Chondrocyte (in vitro differentiated cells): ENCODE data around the gene CYP3A5. TPM values are rescaled to one million over a fixed set of nuclear protein-coding genes. Genes with fewer than 3 reads are reported as not detected.
"Not testable (repeated sequence)": the region's sequence is repeated elsewhere in the genome, so short reads cannot be mapped to it uniquely, and the experiment has no call there.

Source experiments
- DNase-seq: peaks from one replicate; pipeline ENCODE4 v3.0.0; 2021; ENCODE audit warnings: mixed read lengths, low spot score
- H3K27ac Mint-ChIP-seq: one replicate; pipeline ENCODE4 v1.8.0; 2021; ENCODE audit warnings: mild to moderate bottlenecking, moderate library complexity, mixed read lengths; ENCODE audit not compliant: unreplicated experiment
- H3K27me3 Mint-ChIP-seq: 2 replicates; pipeline ENCODE4 v1.8.0; 2021; ENCODE audit warnings: low read depth, mixed read lengths
- H3K36me3 Mint-ChIP-seq: 2 replicates; pipeline ENCODE4 v1.8.0; 2021; ENCODE audit warnings: low read depth, mixed read lengths
- H3K4me1 Mint-ChIP-seq: 2 replicates; pipeline ENCODE4 v1.8.0; 2021; ENCODE audit warnings: low read depth, mild to moderate bottlenecking, mixed read lengths
- H3K4me3 Mint-ChIP-seq: one replicate; pipeline ENCODE4 v1.8.0; 2021; ENCODE audit warnings: mild to moderate bottlenecking, moderate library complexity, mixed read lengths; ENCODE audit not compliant: unreplicated experiment
- H3K9me3 Mint-ChIP-seq: 2 replicates; pipeline ENCODE4 v1.8.0; 2021; ENCODE audit warnings: low read depth, mixed read lengths
- CTCF ChIP-seq: fragments of 200-600 bp; sonication (generic); IDR thresholded peaks from 2 replicates; pipeline ENCODE4 v1.5.0; 2021; ENCODE audit warnings: antibody characterized with exemption, mild to moderate bottlenecking, moderate library complexity
- total RNA-seq: library from RNA; stranded (reverse); gene quantifications from 3 replicates; pipeline ENCODE4 v1.2.1, GENCODE V29; 2021

CYP3A5 gene
- total RNA-seq, 1 donor from 2014 or later = not detected

- no peak overlapping the region for H3K27ac Mint-ChIP-seq
Observed at GRCh38 chr7:99694912-99695304, 15.1 kb upstream of the CYP3A5 start.

GRCh38 chr7:99694201-99694911, 14.6 kb upstream of the CYP3A5 start:
- Mint-ChIP-seq H3K4me3 (no peak overlapping the region), H3K36me3 (peaks cover 4% of the 10 kb centered on the region), H3K4me1 (peaks cover 6% of the 10 kb centered on the region), H3K27me3 (peaks cover 4% of the 10 kb centered on the region), H3K9me3 (peaks cover 13% of the 10 kb centered on the region), H3K27ac (no peak overlapping the region)
- DNase-seq = no peak
- TF ChIP-seq CTCF = no peak

More at GRCh38 chr7:99694912-99695304, 15.1 kb upstream of the CYP3A5 start:
- Mint-ChIP-seq H3K36me3 (peaks cover 4% of the 10 kb centered on the region), H3K9me3 (peaks cover 13% of the 10 kb centered on the region), H3K4me1 (peaks cover 6% of the 10 kb centered on the region), H3K27me3 (peaks cover 4% of the 10 kb centered on the region), H3K4me3 (no peak overlapping the region)
- no peak for TF ChIP-seq CTCF
- no peak for DNase-seq

- H3K27me3 Mint-ChIP-seq = peaks cover 2% of the 10 kb centered on the region
- no peak for DNase-seq
- TF ChIP-seq CTCF = no peak
- H3K9me3 Mint-ChIP-seq = peaks cover 18% of the 10 kb centered on the region
- H3K27ac Mint-ChIP-seq = no peak overlapping the region
- H3K4me1 Mint-ChIP-seq = no peaks in the 10 kb centered on the region
- H3K36me3 Mint-ChIP-seq = peaks cover 4% of the 10 kb centered on the region
- no peak overlapping the region for H3K4me3 Mint-ChIP-seq
Observed at GRCh38 chr7:99693427-99694200, 13.8 kb upstream of the CYP3A5 start.

- H3K4me3 Mint-ChIP-seq = no peak overlapping the region
- peaks cover 18% of the 10 kb centered on the region for H3K9me3 Mint-ChIP-seq
- H3K27ac Mint-ChIP-seq = no peak overlapping the region
- no peak for DNase-seq
- no peak for TF ChIP-seq CTCF
- peaks cover 2% of the 10 kb centered on the region for H3K27me3 Mint-ChIP-seq
- H3K36me3 Mint-ChIP-seq = peaks cover 4% of the 10 kb centered on the region
- H3K4me1 Mint-ChIP-seq = no peaks in the 10 kb centered on the region
Observed at GRCh38 chr7:99693100-99693426, 13.3 kb upstream of the CYP3A5 start.

- peaks cover 19% of the 10 kb centered on the region for H3K9me3 Mint-ChIP-seq
- not testable (repeated sequence) for H3K27me3 Mint-ChIP-seq, H3K36me3 Mint-ChIP-seq, H3K4me3 Mint-ChIP-seq, H3K4me1 Mint-ChIP-seq, H3K27ac Mint-ChIP-seq, DNase-seq
Observed at GRCh38 chr7:99692563-99692962, 12.8 kb upstream of the CYP3A5 start.

GRCh38 chr7:99691658-99692057, 11.9 kb upstream of the CYP3A5 start:
- not testable (repeated sequence) for H3K27ac Mint-ChIP-seq, DNase-seq, H3K4me1 Mint-ChIP-seq, H3K36me3 Mint-ChIP-seq, H3K27me3 Mint-ChIP-seq, H3K4me3 Mint-ChIP-seq
- peaks cover 25% of the 10 kb centered on the region for H3K9me3 Mint-ChIP-seq

GRCh38 chr7:99690918-99691317, 11.1 kb upstream of the CYP3A5 start:
- DNase-seq, H3K4me1 Mint-ChIP-seq, H3K27ac Mint-ChIP-seq, H3K36me3 Mint-ChIP-seq, H3K27me3 Mint-ChIP-seq, H3K4me3 Mint-ChIP-seq: not testable (repeated sequence)
- peaks cover 25% of the 10 kb centered on the region for H3K9me3 Mint-ChIP-seq

GRCh38 chr7:99685871-99686608, 6.2 kb upstream of the CYP3A5 start:
- not testable (repeated sequence) for H3K4me3 Mint-ChIP-seq

More at GRCh38 chr7:99685871-99686608, 6.2 kb upstream of the CYP3A5 start:
- not testable (repeated sequence) for DNase-seq, H3K27ac Mint-ChIP-seq, H3K27me3 Mint-ChIP-seq, H3K4me1 Mint-ChIP-seq
- peaks cover 43% of the 10 kb centered on the region for H3K9me3 Mint-ChIP-seq
- peaks cover 11% of the 10 kb centered on the region for H3K36me3 Mint-ChIP-seq
